ENCODE measurements around the gene TXNDC12.
A peak's percentile ranks its signal among the peaks of the same experiment; 100 is the strongest.

- TF ChIP-seq POLR2A (IDR thresholded peaks at IDR 0.05) (peak; percentile 65), CTCF (IDR thresholded peaks at IDR 0.05) (no peak), POLR2AphosphoS5 (IDR thresholded peaks at IDR 0.05) (peak; percentile 27 to 75 (median 63))
These were observed at the start of gene TXNDC12 for GRCh38 chr1:52055066-52055865.
